Nephron progenitor cell (in vitro differentiated cells): ENCODE measurements around the gene PRKCE.
A peak's percentile ranks its signal among the peaks of the same experiment; 100 is the strongest.

Experiments
- DNase-seq: peaks from one replicate; pipeline ENCODE4 v3.0.0; 2021
- H3K27ac Mint-ChIP-seq: 2 replicates; pipeline ENCODE4 v1.8.0; 2021; ENCODE audit warnings: mild to moderate bottlenecking, moderate library complexity, mixed read lengths
- H3K27me3 Mint-ChIP-seq: 2 replicates; pipeline ENCODE4 v1.8.0; 2021; ENCODE audit warnings: mild to moderate bottlenecking, low read depth, mixed read lengths; ENCODE audit not compliant: poor library complexity
- H3K36me3 Mint-ChIP-seq: 2 replicates; pipeline ENCODE4 v1.8.0; 2021; ENCODE audit warnings: low read depth, mixed read lengths
- H3K4me1 Mint-ChIP-seq: 2 replicates; pipeline ENCODE4 v1.8.0; 2021; ENCODE audit warnings: mixed read lengths
- H3K4me3 Mint-ChIP-seq: 2 replicates; pipeline ENCODE4 v1.8.0; 2021; ENCODE audit warnings: mild to moderate bottlenecking, moderate library complexity, mixed read lengths
- H3K9me3 Mint-ChIP-seq: 2 replicates; pipeline ENCODE4 v1.8.0; 2021; ENCODE audit warnings: mild to moderate bottlenecking, moderate library complexity, mixed read lengths
- TF ChIP-seq, protein P1 (sequence below): fragments of 200-600 bp; sonication (generic); IDR thresholded peaks from 2 replicates; pipeline ENCODE4 v1.5.0; 2021; ENCODE audit warnings: antibody characterized with exemption

Gene PRKCE

DNA sequence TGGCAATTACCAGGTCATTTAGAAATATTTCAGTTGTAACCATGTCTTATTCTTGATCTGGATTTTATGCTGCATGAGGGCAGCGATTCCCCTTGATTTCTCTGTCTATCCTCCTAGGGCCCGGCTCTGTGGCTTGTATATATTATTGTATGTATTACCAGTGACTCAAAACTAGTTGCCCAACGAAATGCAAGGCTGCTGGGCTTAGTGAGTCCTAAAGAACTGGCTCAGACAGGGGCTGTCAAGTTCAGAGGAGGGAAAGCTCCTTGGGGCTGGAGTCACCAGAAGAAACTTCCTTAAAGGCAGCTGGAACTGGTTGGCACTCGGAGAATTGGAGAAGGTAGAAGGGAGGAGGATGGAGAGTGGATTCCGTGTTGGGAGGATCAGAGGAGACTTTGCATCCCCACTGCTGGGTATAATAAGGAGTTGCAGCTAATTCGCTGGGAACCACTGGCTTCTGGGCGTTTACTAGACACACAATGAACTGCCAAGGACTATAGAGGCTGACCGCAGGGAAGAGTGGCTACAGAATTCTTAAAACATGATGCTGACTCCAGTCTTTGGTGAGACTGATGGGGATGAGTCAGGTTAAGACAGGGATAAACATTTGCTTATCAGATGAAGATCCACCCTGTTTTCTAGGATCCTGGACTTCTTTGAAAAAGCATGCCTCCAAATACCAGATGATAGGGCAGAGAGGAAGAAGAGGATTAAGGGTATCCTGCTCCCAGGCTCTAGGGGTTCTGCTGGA is 104.3 kb downstream of the PRKCE start:
- TF ChIP-seq, protein P1, sequence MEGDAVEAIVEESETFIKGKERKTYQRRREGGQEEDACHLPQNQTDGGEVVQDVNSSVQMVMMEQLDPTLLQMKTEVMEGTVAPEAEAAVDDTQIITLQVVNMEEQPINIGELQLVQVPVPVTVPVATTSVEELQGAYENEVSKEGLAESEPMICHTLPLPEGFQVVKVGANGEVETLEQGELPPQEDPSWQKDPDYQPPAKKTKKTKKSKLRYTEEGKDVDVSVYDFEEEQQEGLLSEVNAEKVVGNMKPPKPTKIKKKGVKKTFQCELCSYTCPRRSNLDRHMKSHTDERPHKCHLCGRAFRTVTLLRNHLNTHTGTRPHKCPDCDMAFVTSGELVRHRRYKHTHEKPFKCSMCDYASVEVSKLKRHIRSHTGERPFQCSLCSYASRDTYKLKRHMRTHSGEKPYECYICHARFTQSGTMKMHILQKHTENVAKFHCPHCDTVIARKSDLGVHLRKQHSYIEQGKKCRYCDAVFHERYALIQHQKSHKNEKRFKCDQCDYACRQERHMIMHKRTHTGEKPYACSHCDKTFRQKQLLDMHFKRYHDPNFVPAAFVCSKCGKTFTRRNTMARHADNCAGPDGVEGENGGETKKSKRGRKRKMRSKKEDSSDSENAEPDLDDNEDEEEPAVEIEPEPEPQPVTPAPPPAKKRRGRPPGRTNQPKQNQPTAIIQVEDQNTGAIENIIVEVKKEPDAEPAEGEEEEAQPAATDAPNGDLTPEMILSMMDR, result no peak
- Mint-ChIP-seq H3K4me3 (no peak overlapping the region), H3K27ac (no peak overlapping the region), H3K27me3 (peaks cover 10% of the 10 kb centered on the region), H3K4me1 (peaks cover 20% of the 10 kb centered on the region), H3K9me3 (no peaks in the 10 kb centered on the region), H3K36me3 (no peaks in the 10 kb centered on the region)
- no peak for DNase-seq

DNA sequence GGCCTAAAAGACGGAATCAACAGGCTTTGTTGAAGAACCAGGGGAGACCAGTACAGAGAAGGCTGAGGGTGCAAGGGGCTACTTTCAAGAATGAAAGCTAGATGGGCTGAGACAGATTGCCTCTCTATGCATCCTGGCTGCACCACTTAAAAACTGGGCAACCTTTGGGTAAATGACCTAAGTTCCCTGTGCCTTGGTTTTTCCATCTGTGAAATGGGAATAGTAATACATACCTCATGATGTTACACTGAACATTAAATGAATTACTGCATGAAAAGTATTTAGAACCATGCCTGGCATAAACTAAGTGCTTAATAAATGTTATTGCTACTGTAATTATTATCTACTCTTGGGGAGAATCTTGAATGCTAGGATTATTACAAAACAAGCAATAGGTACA is 106.5 kb downstream of the PRKCE start:
- Mint-ChIP-seq H3K36me3 (no peaks in the 10 kb centered on the region), H3K4me3 (no peak overlapping the region), H3K27ac (no peak overlapping the region), H3K27me3 (peaks cover 6% of the 10 kb centered on the region), H3K4me1 (peaks cover 26% of the 10 kb centered on the region), H3K9me3 (no peaks in the 10 kb centered on the region)
- DNase-seq, result no peak
- TF ChIP-seq, protein P1, result no peak

DNA sequence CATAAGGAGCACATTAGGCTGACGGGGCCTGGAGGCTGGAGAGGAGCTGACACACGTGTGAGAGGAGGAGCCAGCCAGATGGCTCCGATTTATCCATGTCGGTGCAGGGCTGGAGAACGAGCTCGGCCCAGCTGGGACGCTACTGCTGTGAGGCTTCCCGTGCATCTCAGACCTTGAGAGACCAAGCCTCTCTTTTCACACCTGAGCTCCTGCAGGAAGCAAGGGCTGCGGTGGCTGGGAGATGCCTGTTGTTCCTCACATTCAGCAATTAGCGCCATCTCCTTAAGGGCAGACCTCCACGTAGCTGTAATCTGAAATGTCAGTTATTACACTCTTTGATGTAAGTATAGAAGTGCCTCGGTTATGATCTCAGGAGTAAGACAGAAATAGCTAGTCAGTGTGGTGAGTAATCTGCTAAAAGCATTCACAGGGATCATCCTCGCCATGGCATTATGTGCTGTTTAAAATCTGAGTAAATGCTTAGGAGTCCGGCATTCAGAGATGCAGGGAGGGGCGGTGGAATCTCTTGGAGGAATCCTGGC is 107.9 kb downstream of the PRKCE start:
- H3K9me3 Mint-ChIP-seq, result no peaks in the 10 kb centered on the region
- TF ChIP-seq, protein P1, result no peak
- DNase-seq, result peak; percentile 15
- H3K4me1 Mint-ChIP-seq, result peaks cover 26% of the 10 kb centered on the region
- H3K27ac Mint-ChIP-seq, result no peak overlapping the region
- H3K36me3 Mint-ChIP-seq, result no peaks in the 10 kb centered on the region
- H3K4me3 Mint-ChIP-seq, result no peak overlapping the region
- H3K27me3 Mint-ChIP-seq, result peaks cover 2% of the 10 kb centered on the region

DNA sequence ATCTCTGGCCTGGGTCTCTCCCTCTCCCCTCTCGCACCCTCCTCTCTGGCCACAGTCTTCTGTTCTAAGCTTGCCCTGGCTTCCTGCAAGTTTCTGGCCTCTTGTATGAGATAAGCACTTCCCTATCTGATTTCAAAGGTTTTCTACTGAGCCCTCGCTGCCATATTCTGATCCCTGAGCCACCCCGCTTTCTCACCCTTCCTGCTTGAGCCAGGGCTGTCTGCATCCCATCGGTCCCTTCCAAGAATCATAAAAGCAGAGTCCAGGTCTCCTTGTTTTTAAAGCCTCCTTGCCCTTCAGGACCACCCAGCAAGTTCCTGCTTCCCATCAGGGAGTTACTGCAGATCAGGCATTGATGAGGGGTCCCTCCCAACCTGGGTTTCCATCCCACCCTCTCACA is 110.2 kb downstream of the PRKCE start:
- no peak for DNase-seq
- no peak overlapping the region for H3K4me3 Mint-ChIP-seq
- H3K4me1 Mint-ChIP-seq, result peaks cover 26% of the 10 kb centered on the region
- no peaks in the 10 kb centered on the region for H3K36me3 Mint-ChIP-seq
- TF ChIP-seq, protein P1, result no peak
- H3K9me3 Mint-ChIP-seq, result no peaks in the 10 kb centered on the region
- H3K27me3 Mint-ChIP-seq, result peaks cover 2% of the 10 kb centered on the region
- H3K27ac Mint-ChIP-seq, result no peak overlapping the region

DNA sequence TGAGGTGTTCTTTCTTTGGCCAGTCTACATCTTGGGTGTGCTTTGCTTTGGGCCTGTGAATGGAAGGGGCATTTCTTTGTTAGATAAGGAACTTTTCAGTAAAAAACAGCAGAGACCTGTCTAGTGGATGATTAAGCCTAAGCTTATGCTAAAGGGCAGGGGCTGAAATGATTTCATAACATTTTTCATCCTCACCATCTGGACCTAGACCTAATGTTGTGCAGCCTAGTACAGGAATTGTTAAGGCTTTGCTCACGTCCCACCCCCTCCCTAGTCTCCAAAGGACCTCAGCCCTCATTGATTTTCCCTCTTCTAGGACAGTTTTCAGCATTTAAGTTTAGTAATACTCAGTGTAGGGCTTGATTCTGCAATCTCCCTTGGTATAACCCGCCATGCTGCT is 111.8 kb downstream of the PRKCE start:
- Mint-ChIP-seq H3K4me1 (peaks cover 26% of the 10 kb centered on the region), H3K4me3 (no peak overlapping the region), H3K9me3 (no peaks in the 10 kb centered on the region), H3K36me3 (no peaks in the 10 kb centered on the region), H3K27ac (no peak overlapping the region), H3K27me3 (peaks cover 2% of the 10 kb centered on the region)
- TF ChIP-seq, protein P1, result no peak
- no peak for DNase-seq

DNA sequence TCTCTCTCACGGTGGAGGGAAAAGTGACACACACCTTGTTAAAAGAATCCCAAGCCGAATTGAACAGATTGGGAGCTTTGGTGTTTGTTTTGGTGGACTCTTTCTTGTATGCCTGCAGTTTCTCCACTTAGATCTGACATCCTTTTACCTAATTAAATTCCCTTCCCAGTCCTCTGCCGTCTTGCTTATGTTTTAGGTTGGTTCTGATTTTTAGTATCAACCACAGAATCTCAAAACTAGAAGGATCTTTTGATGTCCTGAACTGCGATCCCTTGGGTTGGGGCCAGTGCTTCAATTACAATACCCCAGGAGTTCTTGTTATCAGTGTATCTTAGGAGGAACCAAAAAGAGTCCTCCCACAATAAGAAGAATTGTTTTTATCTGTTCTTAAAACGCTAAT is 112.3 kb downstream of the PRKCE start:
- H3K4me3 Mint-ChIP-seq, result no peak overlapping the region
- no peak overlapping the region for H3K27ac Mint-ChIP-seq
- TF ChIP-seq, protein P1, result no peak
- H3K27me3 Mint-ChIP-seq, result peaks cover 2% of the 10 kb centered on the region
- no peaks in the 10 kb centered on the region for H3K36me3 Mint-ChIP-seq
- H3K4me1 Mint-ChIP-seq, result peaks cover 23% of the 10 kb centered on the region
- no peak for DNase-seq
- no peaks in the 10 kb centered on the region for H3K9me3 Mint-ChIP-seq
